Measurements from ENCODE around the gene DDX28.
"Not testable (repeated sequence)": the region's sequence is repeated elsewhere in the genome, so short reads cannot be mapped to it uniquely, and the experiment has no call there.

DDX28 gene

GRCh38 chr16:68037841-68038597 lies 15.0 kb upstream of the DDX28 start:
- DNase-seq, result no peak

GRCh38 chr16:68035227-68035626 lies 12.2 kb upstream of the DDX28 start:
- no peak for DNase-seq

GRCh38 chr16:68033101-68033500 lies 10.1 kb upstream of the DDX28 start:
- DNase-seq, result no peak

GRCh38 chr16:68031951-68032350 lies 8.9 kb upstream of the DDX28 start:
- no peak for DNase-seq

- not testable (repeated sequence) for DNase-seq
Observed at GRCh38 chr16:68030108-68030507, 7.1 kb upstream of the DDX28 start.

GRCh38 chr16:68028996-68029395 lies 6.0 kb upstream of the DDX28 start:
- no peak for DNase-seq

- DNase-seq, result no peak
Observed at GRCh38 chr16:68022278-68022727, 729 bp downstream of the DDX28 start.

GRCh38 chr16:68021490-68021889 lies 1.5 kb downstream of the DDX28 start:
- DNase-seq, result no peak

GRCh38 chr16:68019167-68019680 lies 3.8 kb downstream of the DDX28 start:
- no peak for DNase-seq

GRCh38 chr16:68015681-68016080 lies 7.4 kb downstream of the DDX28 start, which contains the start of gene DPEP2NB:
Gene DPEP2NB (minus strand): TSS chr16:68015911. CDS start chr16:68015770, 141 bp downstream.
- no peak for DNase-seq

GRCh38 chr16:68013440-68013839 lies 9.6 kb downstream of the DDX28 start:
- DNase-seq, result no peak

GRCh38 chr16:68009872-68010271 lies 13.2 kb downstream of the DDX28 start:
- DNase-seq, result not testable (repeated sequence)

- DNase-seq, result no peak
Observed at GRCh38 chr16:68009157-68009735, 13.8 kb downstream of the DDX28 start.

GRCh38 chr16:68005786-68006286 lies 17.2 kb downstream of the DDX28 start:
- DNase-seq, result no peak

- DNase-seq, result no peak
Observed at GRCh38 chr16:68005211-68005610, 17.8 kb downstream of the DDX28 start.

GRCh38 chr16:68003031-68003430 lies 20.0 kb downstream of the DDX28 start:
- DNase-seq, result no peak

- no peak for DNase-seq
Observed at GRCh38 chr16:68000450-68000849, 22.6 kb downstream of the DDX28 start.

- no peak for DNase-seq
Observed at GRCh38 chr16:67999985-68000384, 23.0 kb downstream of the DDX28 start.

- not testable (repeated sequence) for DNase-seq
Observed at GRCh38 chr16:67998779-67999688, 24.0 kb downstream of the DDX28 start, which contains the start of gene DPEP2. Gene DPEP2 (minus strand): TSS chr16:67999484. CDS start chr16:67993212, 6,272 bp downstream.

GRCh38 chr16:67998231-67998778 lies 24.7 kb downstream of the DDX28 start:
- DNase-seq, result not testable (repeated sequence)

GRCh38 chr16:67996666-67997065 lies 26.4 kb downstream of the DDX28 start:
- DNase-seq, result no peak

GRCh38 chr16:67995423-67995822 lies 27.6 kb downstream of the DDX28 start:
- no peak for DNase-seq

- DNase-seq, result not testable (repeated sequence)
Observed at GRCh38 chr16:67994040-67994408, 29.0 kb downstream of the DDX28 start.

Measured in COR-L47 (cell line).